ENCODE data around the gene EIF3C.
"Not testable (repeated sequence)": the region's sequence is repeated elsewhere in the genome, so short reads cannot be mapped to it uniquely, and the experiment has no call there.

The EIF3C gene

DNA sequence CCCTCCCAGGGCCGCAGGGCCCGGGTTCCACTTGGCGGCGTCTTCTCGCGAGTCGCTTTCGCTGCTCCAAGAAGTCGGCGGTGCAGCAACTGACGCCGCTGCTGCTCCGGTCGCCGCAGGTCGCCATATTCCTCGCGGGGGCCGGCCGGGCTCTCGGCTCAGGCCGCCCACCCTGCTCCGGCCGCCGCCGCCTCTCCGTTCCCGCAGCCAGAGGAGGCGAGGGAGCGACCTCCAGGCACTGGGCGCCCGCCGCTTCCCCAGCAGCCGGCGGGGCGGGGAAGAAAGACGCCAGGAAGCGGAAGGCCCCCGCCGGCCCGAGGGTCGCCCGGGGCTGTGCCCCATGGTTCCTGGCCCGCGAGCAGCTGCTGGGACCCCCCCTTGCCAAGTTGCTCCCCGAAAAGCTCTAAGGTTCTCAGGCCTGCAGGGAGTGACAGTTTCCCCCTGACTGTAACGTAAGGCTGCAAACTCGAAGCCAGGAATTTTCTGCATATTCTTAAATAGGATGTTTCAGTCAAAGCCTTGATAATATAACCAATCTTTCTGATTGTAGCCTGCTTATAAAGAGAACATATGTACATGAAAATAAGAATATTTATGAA, 39.3 kb downstream of the EIF3C start:
- not testable (repeated sequence) for DNase-seq

- not testable (repeated sequence) for DNase-seq
Measured at GRCh38 chr16:28751487-28751886, 40.2 kb downstream of the EIF3C start, which contains the start of gene NPIPB9. Gene NPIPB9, plus strand, starts transcription at chr16:28751787.

DNA sequence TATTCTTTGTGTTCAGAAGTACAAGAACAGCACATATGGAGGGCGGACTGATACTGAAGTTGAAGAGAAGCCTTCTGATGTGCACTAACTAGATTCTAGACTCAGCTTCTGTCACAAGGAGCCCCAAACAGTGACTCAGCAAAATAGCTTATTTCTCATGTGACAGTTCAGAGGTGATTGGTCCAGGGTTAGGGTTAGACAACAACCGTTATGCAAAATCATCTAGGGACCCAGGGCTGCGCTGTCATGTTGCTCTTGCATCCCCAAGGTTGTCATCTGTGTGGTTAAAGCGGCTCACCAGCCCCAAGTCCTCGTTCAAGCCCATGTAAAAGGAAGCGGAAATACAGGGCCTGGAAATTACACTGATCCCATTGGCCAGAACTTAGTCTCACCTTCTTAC, 70.4 kb downstream of the EIF3C start:
- DNase-seq: not testable (repeated sequence)

- not testable (repeated sequence) for DNase-seq
Measured at GRCh38 chr16:28782357-28782756, 71.1 kb downstream of the EIF3C start.

Data from activated naive CD4-positive, alpha-beta T cell treated with anti-CD3 and anti-CD28 coated beads, Interleukin-2, amount 50 U/mL, for 16 hours (primary cell).